ENCODE results near the gene APEH.
"Not testable (repeated sequence)": the region's sequence is repeated elsewhere in the genome, so short reads cannot be mapped to it uniquely, and the experiment has no call there.

The APEH gene

GRCh38 chr3:49690856-49691255 lies 16.7 kb downstream of the APEH start:
- DNase-seq (ENCODE audit: low read depth): not testable (repeated sequence)

GRCh38 chr3:49691481-49691880 lies 17.3 kb downstream of the APEH start:
- DNase-seq (ENCODE audit: low read depth): not testable (repeated sequence)

- DNase-seq (ENCODE audit: low read depth): not testable (repeated sequence)
Measured at GRCh38 chr3:49694409-49695070, 20.4 kb downstream of the APEH start.

GRCh38 chr3:49695350-49696015 lies 21.3 kb downstream of the APEH start:
- not testable (repeated sequence) for DNase-seq (ENCODE audit: low read depth)

GRCh38 chr3:49699281-49699979 lies 25.3 kb downstream of the APEH start:
- peak; percentile 81 for DNase-seq (ENCODE audit: low read depth)

GRCh38 chr3:49700014-49700413 lies 25.9 kb downstream of the APEH start:
- no peak for DNase-seq (ENCODE audit: low read depth)

- no peak for DNase-seq (ENCODE audit: low read depth)
Measured at GRCh38 chr3:49700453-49701128, 26.4 kb downstream of the APEH start.

GRCh38 chr3:49701388-49702077 lies 27.4 kb downstream of the APEH start:
- DNase-seq (ENCODE audit: low read depth): no peak

- DNase-seq (ENCODE audit: low read depth): no peak
Measured at GRCh38 chr3:49702672-49703071, 28.5 kb downstream of the APEH start.

GRCh38 chr3:49703443-49703927 lies 29.3 kb downstream of the APEH start:
- DNase-seq (ENCODE audit: low read depth): peak; percentile 54

GRCh38 chr3:49703956-49704355 lies 29.8 kb downstream of the APEH start:
- no peak for DNase-seq (ENCODE audit: low read depth)

- no peak for DNase-seq (ENCODE audit: low read depth)
Measured at GRCh38 chr3:49704629-49705028, 30.5 kb downstream of the APEH start.

- DNase-seq (ENCODE audit: low read depth): no peak
Measured at GRCh38 chr3:49705390-49705960, 31.3 kb downstream of the APEH start.

- DNase-seq (ENCODE audit: low read depth): no peak
Measured at GRCh38 chr3:49706456-49707112, 32.4 kb downstream of the APEH start.

GRCh38 chr3:49707113-49707480 lies 32.9 kb downstream of the APEH start:
- no peak for DNase-seq (ENCODE audit: low read depth)

GRCh38 chr3:49709852-49710251 lies 35.7 kb downstream of the APEH start:
- no peak for DNase-seq (ENCODE audit: low read depth)

- DNase-seq (ENCODE audit: low read depth): no peak
Measured at GRCh38 chr3:49711489-49711888, 37.3 kb downstream of the APEH start.

- no peak for DNase-seq (ENCODE audit: low read depth)
Measured at GRCh38 chr3:49712166-49712565, 38.0 kb downstream of the APEH start.

GRCh38 chr3:49712631-49713317 lies 38.6 kb downstream of the APEH start:
- DNase-seq (ENCODE audit: low read depth): no peak

- no peak for DNase-seq (ENCODE audit: low read depth)
Measured at GRCh38 chr3:49713336-49714105, 39.4 kb downstream of the APEH start.
